ENCODE measurements around the gene CHI3L2.

Gene CHI3L2

GRCh38 chr1:111193712-111194480, 33.6 kb upstream of the CHI3L2 start:
- peak overlapping the region; percentile 92 for H3K27ac ChIP-seq (ENCODE audit: low read depth, low read length)
- no peak overlapping the region for H3K4me3 ChIP-seq (ENCODE audit: low read depth in 1 of 5, low read length in 5 of 5)
- H3K27me3 ChIP-seq (ENCODE audit: control insufficient read depth in 5 of 5, insufficient read depth in 4 of 5, low read length in 5 of 5): peaks cover 0 to 3% (median 0%) of the 10 kb centered on the region in 5 donors
- H3K9ac ChIP-seq (ENCODE audit: low read length in 5 of 5): peak overlapping the region in 1 of 5 donors; percentile 73
- no peaks in the 10 kb centered on the region for H3K9me3 ChIP-seq (ENCODE audit: control insufficient read depth in 5 of 5, low read length in 5 of 5)
- H3K4me1 ChIP-seq (ENCODE audit: control insufficient read depth in 5 of 5, insufficient read depth in 5 of 5, low read length in 5 of 5): peaks cover 12 to 73% (median 53%) of the 10 kb centered on the region in 5 donors
- H3K36me3 ChIP-seq (ENCODE audit: control insufficient read depth in 5 of 5, insufficient read depth in 5 of 5, low read length in 5 of 5): peaks cover 2 to 31% (median 5%) of the 10 kb centered on the region in 5 donors

DNA sequence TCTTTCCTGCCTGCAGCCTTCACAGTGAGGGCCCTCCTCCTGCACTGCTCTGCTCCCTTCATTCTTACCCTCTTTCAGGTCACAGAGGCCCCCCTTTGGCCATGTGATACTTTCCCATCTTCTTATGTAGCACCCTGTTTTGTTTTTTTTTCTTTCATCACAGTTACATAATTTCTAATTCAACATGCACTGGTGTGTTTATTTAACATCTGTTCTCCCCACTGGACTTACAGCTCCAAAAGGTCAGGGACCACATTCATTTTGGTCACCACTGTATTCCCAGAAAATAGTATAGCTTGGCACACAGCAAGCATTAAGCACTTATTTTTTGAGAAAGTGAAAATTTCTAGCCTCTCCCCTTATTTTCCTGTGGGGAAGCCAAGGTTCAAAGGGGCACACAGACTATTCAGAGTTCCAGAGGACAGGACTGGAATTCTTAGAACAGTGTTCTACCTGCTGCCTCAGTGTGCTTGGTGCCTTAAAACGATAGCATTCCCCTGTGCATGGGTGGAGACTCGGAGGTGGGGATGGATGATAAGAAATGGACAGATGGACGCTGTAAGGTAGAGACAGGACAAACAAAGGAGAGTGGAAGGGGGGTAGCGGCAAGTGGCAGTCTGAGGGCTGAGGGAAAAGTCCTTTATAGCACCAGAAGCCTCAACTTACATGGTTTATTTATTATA, 32.4 kb upstream of the CHI3L2 start:
- H3K4me3 ChIP-seq (ENCODE audit: low read depth in 1 of 5, low read length in 5 of 5): no peak overlapping the region
- peak overlapping the region; percentile 92 for H3K27ac ChIP-seq (ENCODE audit: low read depth, low read length)
- no peaks in the 10 kb centered on the region for H3K9me3 ChIP-seq (ENCODE audit: control insufficient read depth in 5 of 5, low read length in 5 of 5)
- peaks cover 0 to 27% (median 3%) of the 10 kb centered on the region in 5 donors for H3K36me3 ChIP-seq (ENCODE audit: control insufficient read depth in 5 of 5, insufficient read depth in 5 of 5, low read length in 5 of 5)
- H3K9ac ChIP-seq (ENCODE audit: low read length in 5 of 5): no peak overlapping the region
- H3K4me1 ChIP-seq (ENCODE audit: control insufficient read depth in 5 of 5, insufficient read depth in 5 of 5, low read length in 5 of 5): peaks cover 12 to 70% (median 51%) of the 10 kb centered on the region in 5 donors
- peaks cover 0 to 3% (median 0%) of the 10 kb centered on the region in 5 donors for H3K27me3 ChIP-seq (ENCODE audit: control insufficient read depth in 5 of 5, insufficient read depth in 4 of 5, low read length in 5 of 5)

- no peak overlapping the region for H3K27ac ChIP-seq (ENCODE audit: low read depth, low read length)
- no peak overlapping the region for H3K9ac ChIP-seq (ENCODE audit: low read length in 5 of 5)
- H3K36me3 ChIP-seq (ENCODE audit: control insufficient read depth in 5 of 5, insufficient read depth in 5 of 5, low read length in 5 of 5): peaks cover 0 to 27% (median 3%) of the 10 kb centered on the region in 5 donors
- no peaks in the 10 kb centered on the region for H3K9me3 ChIP-seq (ENCODE audit: control insufficient read depth in 5 of 5, low read length in 5 of 5)
- peaks cover 0 to 3% (median 0%) of the 10 kb centered on the region in 5 donors for H3K27me3 ChIP-seq (ENCODE audit: control insufficient read depth in 5 of 5, insufficient read depth in 4 of 5, low read length in 5 of 5)
- no peak overlapping the region for H3K4me3 ChIP-seq (ENCODE audit: low read depth in 1 of 5, low read length in 5 of 5)
- peaks cover 12 to 70% (median 54%) of the 10 kb centered on the region in 5 donors for H3K4me1 ChIP-seq (ENCODE audit: control insufficient read depth in 5 of 5, insufficient read depth in 5 of 5, low read length in 5 of 5)
Observed at GRCh38 chr1:111196213-111196612, 31.3 kb upstream of the CHI3L2 start.

- Histone ChIP-seq H3K36me3 (ENCODE audit: control insufficient read depth in 5 of 5, insufficient read depth in 5 of 5, low read length in 5 of 5) (peaks cover 0 to 27% (median 2%) of the 10 kb centered on the region in 5 donors), H3K9ac (ENCODE audit: low read length in 5 of 5) (no peak overlapping the region), H3K27me3 (ENCODE audit: control insufficient read depth in 5 of 5, insufficient read depth in 4 of 5, low read length in 5 of 5) (peaks cover 0 to 3% (median 0%) of the 10 kb centered on the region in 5 donors), H3K4me1 (ENCODE audit: control insufficient read depth in 5 of 5, insufficient read depth in 5 of 5, low read length in 5 of 5) (peaks cover 12 to 70% (median 52%) of the 10 kb centered on the region in 5 donors), H3K27ac (ENCODE audit: low read depth, low read length) (no peak overlapping the region), H3K9me3 (ENCODE audit: control insufficient read depth in 5 of 5, low read length in 5 of 5) (no peaks in the 10 kb centered on the region), H3K4me3 (ENCODE audit: low read depth in 1 of 5, low read length in 5 of 5) (peak overlapping the region in 4 of 5 donors; percentile 5 to 55 (median 19))
Observed at GRCh38 chr1:111197598-111198284, 29.8 kb upstream of the CHI3L2 start.

DNA sequence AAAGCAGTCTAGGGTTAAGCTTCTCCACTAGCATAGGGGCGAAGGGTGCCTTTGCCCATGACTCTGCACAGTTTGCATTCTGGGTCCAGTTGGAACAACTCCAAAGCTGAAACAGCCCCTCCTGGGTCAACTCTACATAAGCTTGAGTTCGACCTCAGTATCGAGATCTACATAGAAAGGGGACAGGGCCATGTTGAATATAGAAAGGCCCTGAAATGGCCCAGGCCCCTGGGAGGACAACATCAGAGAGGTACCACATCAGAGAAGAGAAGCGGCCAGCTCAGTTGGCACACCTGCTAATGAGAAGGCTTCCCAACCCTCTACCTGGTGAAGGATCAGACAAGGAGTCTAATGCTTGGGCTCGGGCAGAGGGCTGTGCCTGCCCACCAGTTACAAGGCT, 28.7 kb upstream of the CHI3L2 start:
- peaks cover 0 to 27% (median 2%) of the 10 kb centered on the region in 5 donors for H3K36me3 ChIP-seq (ENCODE audit: control insufficient read depth in 5 of 5, insufficient read depth in 5 of 5, low read length in 5 of 5)
- no peaks in the 10 kb centered on the region for H3K27me3 ChIP-seq (ENCODE audit: control insufficient read depth in 5 of 5, insufficient read depth in 4 of 5, low read length in 5 of 5)
- no peak overlapping the region for H3K9ac ChIP-seq (ENCODE audit: low read length in 5 of 5)
- no peaks in the 10 kb centered on the region for H3K9me3 ChIP-seq (ENCODE audit: control insufficient read depth in 5 of 5, low read length in 5 of 5)
- peaks cover 6 to 68% (median 51%) of the 10 kb centered on the region in 5 donors for H3K4me1 ChIP-seq (ENCODE audit: control insufficient read depth in 5 of 5, insufficient read depth in 5 of 5, low read length in 5 of 5)
- peak overlapping the region; percentile 66 for H3K27ac ChIP-seq (ENCODE audit: low read depth, low read length)
- peak overlapping the region; percentile 10 to 55 (median 41) for H3K4me3 ChIP-seq (ENCODE audit: low read depth in 1 of 5, low read length in 5 of 5)

DNA sequence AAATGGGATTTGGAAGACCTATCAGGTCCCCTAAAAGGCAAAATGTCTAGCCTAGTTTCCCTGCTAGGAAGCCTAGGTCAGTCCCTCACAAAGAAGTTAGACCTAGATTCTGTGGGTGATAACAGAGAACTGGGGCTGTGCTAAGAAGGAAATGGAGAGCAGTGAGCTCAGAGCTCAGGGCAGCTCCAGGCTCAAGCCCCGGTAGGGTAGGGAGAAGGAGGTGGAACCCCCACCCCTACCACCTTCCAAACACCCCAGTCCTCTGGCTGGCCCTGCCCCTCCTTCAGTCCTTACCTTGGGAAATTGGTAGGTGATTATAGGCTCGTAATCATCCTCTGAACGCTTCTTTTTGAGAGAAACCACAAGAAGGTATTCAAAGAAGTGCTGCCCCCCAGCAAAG, 28.2 kb upstream of the CHI3L2 start:
- peaks cover 0 to 25% (median 2%) of the 10 kb centered on the region in 5 donors for H3K36me3 ChIP-seq (ENCODE audit: control insufficient read depth in 5 of 5, insufficient read depth in 5 of 5, low read length in 5 of 5)
- no peaks in the 10 kb centered on the region for H3K9me3 ChIP-seq (ENCODE audit: control insufficient read depth in 5 of 5, low read length in 5 of 5)
- peaks cover 3 to 69% (median 47%) of the 10 kb centered on the region in 5 donors for H3K4me1 ChIP-seq (ENCODE audit: control insufficient read depth in 5 of 5, insufficient read depth in 5 of 5, low read length in 5 of 5)
- peak overlapping the region; percentile 10 to 55 (median 41) for H3K4me3 ChIP-seq (ENCODE audit: low read depth in 1 of 5, low read length in 5 of 5)
- no peaks in the 10 kb centered on the region for H3K27me3 ChIP-seq (ENCODE audit: control insufficient read depth in 5 of 5, insufficient read depth in 4 of 5, low read length in 5 of 5)
- peak overlapping the region; percentile 66 for H3K27ac ChIP-seq (ENCODE audit: low read depth, low read length)
- H3K9ac ChIP-seq (ENCODE audit: low read length in 5 of 5): peak overlapping the region in 3 of 5 donors; percentile 26 to 40 (median 38)

GRCh38 chr1:111199881-111200801, 27.4 kb upstream of the CHI3L2 start, which contains the start of gene DENND2D:
DENND2D (minus strand) TSS chr1:111200646; CDS start chr1:111200459, 187 bp downstream.
- peak within 1 kb of the TSS; percentile 19 to 55 (median 41) for H3K4me3 ChIP-seq (ENCODE audit: low read depth in 1 of 5, low read length in 5 of 5)
- H3K27ac ChIP-seq (ENCODE audit: low read depth, low read length): peak within 1 kb of the TSS; percentile 66
- H3K27me3 ChIP-seq (ENCODE audit: control insufficient read depth in 5 of 5, insufficient read depth in 4 of 5, low read length in 5 of 5): no peaks in the 10 kb centered on the region
- peak within 1 kb of the TSS; percentile 16 to 56 (median 26) for H3K9ac ChIP-seq (ENCODE audit: low read length in 5 of 5)
- H3K4me1 ChIP-seq (ENCODE audit: control insufficient read depth in 5 of 5, insufficient read depth in 5 of 5, low read length in 5 of 5): peaks cover 3 to 70% (median 51%) of the 10 kb centered on the region in 5 donors
- H3K36me3 ChIP-seq (ENCODE audit: control insufficient read depth in 5 of 5, insufficient read depth in 5 of 5, low read length in 5 of 5): peaks cover 0 to 20% (median 0%) of the 10 kb centered on the region in 5 donors
- H3K9me3 ChIP-seq (ENCODE audit: control insufficient read depth in 5 of 5, low read length in 5 of 5): no peaks in the 10 kb centered on the region

DNA sequence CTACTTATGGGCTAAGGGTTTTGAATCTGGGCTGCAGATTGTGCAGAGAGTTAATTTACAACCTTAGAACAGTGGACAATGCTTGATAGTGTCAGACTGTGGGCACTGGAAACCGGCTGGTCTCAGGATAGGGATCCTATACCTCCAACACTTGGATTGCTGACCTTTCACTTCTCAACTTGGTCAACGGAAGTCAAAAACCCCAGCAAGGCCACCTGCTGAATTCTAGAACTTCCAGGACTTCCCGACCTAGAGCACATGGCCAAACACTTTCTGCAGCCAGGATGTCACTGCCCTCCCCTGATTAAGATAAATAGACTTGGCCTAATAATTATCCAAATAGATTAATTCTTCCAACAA, 26.7 kb upstream of the CHI3L2 start:
- Histone ChIP-seq H3K27me3 (ENCODE audit: control insufficient read depth in 5 of 5, insufficient read depth in 4 of 5, low read length in 5 of 5) (no peaks in the 10 kb centered on the region), H3K4me1 (ENCODE audit: control insufficient read depth in 5 of 5, insufficient read depth in 5 of 5, low read length in 5 of 5) (peaks cover 3 to 68% (median 48%) of the 10 kb centered on the region in 5 donors), H3K9ac (ENCODE audit: low read length in 5 of 5) (peak overlapping the region in 2 of 5 donors; percentile 8 to 16), H3K4me3 (ENCODE audit: low read depth in 1 of 5, low read length in 5 of 5) (peak overlapping the region in 4 of 5 donors; percentile 19 to 55 (median 34)), H3K9me3 (ENCODE audit: control insufficient read depth in 5 of 5, low read length in 5 of 5) (no peaks in the 10 kb centered on the region), H3K27ac (ENCODE audit: low read depth, low read length) (peak overlapping the region; percentile 66), H3K36me3 (ENCODE audit: control insufficient read depth in 5 of 5, insufficient read depth in 5 of 5, low read length in 5 of 5) (peaks cover 0 to 14% (median 0%) of the 10 kb centered on the region in 5 donors)
